Islet of Langerhans (tissue), 1 donor: Measurements from ENCODE around the gene ACER3.
"Not testable (repeated sequence)": the region's sequence is repeated elsewhere in the genome, so short reads cannot be mapped to it uniquely, and the experiment has no call there.

Source experiments
- FAIRE-seq: peaks from one replicate; lab custom pipeline; 2011; peaks lifted over from hg19 to GRCh38; lab: Jason Lieb, UNC

The ACER3 gene

DNA sequence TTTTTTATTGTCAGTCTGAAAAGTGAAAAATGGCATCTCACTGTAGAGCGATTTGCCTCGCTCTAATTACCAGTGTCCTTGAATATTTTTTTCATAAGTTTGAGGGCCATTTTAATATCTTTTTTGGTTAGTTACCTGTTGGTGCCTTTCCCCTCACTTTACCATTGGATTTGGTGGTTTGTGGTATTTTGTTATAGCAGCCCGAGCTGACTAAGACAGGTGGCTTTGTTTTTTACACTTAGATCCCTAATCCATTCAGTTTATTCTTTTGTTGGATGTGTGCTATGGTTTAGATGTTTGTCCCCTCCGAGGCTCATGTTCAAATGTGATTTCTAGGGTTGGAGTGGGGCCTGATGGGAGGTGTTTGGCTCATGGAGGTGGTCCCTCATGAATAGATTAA, 199.5 kb downstream of the ACER3 start:
- no peak for FAIRE-seq

DNA sequence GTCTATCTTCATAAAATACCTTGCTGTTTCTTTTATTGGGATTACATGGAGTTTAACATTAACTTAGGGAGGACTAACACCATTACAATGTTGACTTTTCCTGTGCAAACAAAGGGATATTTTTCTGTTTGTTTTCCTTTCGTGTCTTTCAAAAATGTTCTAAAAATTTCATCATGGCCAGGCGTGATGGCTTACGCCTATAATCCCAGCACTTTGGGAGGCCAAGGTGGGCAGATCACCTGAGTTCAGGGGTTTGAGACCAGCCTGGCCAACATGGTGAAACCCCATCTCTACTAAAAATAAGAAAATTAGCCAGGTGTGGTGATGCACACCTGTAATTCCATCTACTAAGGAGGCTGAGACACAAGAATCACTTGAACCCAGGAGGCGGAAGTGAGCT, 200.5 kb downstream of the ACER3 start:
- not testable (repeated sequence) for FAIRE-seq

DNA sequence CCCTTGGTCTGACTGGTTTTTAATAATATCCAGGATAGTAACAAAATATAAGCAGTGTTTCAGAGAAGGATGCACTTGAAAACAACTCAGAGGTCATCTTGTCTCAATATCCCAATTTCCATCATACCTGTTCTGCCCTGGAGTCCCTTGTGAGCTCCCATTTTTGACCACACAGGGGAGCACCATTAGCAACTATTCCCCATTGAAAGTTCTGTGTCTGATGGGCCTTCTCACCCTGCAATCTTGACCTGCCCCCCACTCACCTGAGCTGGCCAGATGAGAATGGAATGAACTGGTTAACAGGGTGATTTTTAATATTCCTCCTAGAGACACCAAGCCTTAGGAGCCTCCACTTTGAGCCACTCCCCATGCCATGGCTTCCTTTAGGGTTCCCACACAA, 202.2 kb downstream of the ACER3 start:
- FAIRE-seq: no peak

DNA sequence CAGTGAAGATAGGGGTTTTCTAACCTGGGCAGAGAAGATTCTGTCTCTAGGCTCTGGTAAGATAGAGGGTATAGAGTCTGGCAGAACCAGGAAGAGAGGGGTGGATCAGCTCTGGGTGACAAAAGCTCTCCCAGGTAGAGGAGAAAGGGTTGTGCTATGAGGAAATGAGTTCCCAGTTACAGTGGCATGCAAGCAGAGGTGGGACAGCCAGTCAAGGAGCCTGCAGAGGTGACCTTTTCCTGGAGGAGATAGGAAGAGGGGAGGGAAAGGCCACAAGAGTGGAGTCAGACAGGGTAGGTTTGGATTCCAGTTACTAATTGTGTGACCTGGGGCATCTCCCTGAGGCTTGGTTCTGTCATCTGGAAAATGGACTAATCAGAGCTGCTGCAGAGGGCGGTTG, 202.7 kb downstream of the ACER3 start:
- no peak for FAIRE-seq

DNA sequence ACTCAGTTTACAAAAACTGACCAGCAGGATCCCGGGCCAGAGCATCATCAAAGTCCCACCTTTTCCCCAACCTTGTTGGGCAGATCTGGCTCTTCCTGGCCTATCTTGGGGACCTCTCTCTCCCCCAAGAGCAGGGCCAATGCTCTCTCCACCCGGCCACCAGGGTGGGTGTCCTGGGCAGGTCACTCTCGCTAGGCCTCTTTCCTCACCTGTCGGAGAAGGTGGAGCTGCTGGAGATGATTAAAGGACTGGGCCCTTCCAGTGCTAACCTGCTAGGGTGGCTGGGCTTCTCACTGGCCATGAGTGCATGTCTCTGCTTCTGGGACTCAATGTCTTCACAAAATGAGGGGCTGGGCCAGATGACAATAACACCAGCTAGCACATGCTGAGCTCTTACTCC, 203.1 kb downstream of the ACER3 start:
- FAIRE-seq: no peak

DNA sequence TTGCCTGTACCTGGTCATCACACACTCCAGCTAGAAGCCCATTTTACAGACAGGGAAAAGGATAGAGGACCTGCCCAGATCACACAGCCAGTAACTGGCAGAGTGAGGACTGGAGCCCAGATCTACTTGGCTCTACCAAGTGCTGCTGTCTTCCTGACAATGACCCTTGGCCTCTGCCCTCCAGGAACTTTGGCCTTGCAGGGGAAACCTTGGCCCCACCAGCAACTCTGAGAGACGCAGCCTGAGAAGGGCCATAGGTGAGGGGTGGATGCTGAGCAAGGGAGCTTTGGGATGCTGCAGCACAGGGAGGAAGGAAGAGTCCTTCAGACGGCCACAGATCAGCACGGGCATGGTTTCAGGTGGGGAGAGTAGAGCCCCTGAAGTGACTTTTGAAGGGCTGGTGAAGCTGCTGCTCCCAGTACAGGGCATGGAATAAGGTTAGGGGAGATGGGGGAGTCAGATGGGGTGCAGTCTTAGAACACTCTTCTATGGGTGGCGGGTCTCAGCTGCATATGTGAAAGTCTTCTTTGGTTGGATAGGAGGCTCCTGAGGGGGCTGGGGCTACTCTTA, 204.0 kb downstream of the ACER3 start:
- FAIRE-seq: no peak

DNA sequence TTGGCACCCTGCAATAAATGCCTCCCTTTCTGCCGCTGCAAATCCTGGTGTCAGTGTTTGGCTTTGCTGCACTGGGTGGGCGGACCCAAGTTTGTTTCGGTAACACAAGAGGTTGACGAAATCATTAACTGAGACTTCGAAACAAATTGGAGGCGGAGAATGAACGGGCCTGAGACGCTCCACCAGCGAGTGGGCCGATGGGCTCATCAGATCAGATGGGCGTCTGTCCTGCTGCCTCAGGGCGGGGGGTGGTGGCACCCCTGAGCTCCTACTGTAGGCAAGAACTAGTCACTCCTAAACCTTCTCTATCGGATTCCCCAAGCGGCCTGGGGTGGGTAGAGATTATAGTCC, 205.1 kb downstream of the ACER3 start:
- no peak for FAIRE-seq

DNA sequence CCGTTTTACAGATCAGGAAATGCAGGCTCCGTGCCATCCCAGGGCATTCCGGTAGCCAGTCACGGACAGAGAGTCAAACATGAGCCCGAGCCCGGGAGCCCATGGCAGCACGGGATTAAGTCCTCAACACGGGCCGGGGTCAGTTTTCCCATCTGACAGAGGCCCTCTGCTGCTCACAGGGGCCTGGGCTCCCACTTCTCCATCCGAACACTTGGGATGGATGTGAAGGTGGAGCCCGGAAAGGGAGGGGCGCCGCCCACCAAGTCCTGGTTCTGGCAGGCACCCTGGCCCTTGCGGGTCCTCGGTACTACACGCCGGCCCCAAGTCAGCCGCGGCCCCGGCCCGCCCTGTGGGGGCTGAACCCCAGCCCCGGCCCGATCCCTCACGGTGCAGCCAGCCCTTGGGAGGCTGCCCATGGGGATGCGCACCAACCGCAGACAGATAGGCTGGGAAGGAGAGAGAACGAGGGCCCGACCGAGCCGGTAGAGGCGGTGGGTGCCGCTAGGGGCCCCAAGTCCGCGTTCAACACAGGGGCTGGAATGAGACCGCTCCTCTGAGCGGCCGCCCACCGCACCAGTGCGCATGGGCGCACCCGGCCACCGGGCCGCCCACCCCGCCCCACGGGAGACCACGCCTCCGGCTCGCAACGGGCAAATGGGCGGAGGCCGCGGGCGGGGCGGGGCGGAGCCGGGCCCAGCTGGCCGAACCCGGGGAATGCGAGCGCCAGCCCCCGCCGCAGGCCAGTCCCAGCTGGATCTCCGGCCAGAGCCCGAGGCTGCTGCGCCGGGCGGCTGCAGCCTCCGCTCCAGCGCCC, 205.7 kb downstream of the ACER3 start, which contains the start of gene CAPN5:
CAPN5 (plus strand) TSS at position 743 of the 814 bp plus-strand sequence. CDS start 17,916 bp downstream, outside the sequence.
- no peak for FAIRE-seq

DNA sequence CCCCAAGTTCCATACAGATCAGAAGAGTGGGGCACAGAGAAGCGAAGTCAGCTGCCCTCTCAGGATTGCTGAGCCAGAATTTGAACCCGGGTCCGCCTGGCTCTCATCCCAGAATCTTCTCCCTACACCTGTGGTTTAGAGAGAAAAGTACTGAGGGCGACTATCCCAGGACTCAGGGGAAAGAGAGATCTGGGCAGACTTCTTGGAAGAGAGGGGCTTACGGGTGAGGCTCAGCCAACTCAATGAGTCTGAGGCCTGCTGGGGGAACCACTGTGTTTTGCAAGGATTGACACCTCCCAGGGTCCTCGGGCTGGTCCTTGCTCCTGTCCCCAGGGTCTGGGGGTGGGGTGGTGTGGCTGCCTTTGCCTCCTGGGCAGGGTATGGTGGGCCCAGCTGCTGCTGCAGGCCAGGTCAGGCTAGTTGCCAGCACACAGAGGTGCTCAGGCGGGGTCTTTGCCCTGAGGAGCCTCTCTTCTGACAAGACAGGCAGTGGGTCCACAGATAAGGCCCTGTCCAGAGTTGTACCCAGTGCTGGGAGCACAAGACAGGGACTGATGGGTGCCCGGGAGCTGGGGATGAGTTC, 207.2 kb downstream of the ACER3 start:
- FAIRE-seq: no peak

DNA sequence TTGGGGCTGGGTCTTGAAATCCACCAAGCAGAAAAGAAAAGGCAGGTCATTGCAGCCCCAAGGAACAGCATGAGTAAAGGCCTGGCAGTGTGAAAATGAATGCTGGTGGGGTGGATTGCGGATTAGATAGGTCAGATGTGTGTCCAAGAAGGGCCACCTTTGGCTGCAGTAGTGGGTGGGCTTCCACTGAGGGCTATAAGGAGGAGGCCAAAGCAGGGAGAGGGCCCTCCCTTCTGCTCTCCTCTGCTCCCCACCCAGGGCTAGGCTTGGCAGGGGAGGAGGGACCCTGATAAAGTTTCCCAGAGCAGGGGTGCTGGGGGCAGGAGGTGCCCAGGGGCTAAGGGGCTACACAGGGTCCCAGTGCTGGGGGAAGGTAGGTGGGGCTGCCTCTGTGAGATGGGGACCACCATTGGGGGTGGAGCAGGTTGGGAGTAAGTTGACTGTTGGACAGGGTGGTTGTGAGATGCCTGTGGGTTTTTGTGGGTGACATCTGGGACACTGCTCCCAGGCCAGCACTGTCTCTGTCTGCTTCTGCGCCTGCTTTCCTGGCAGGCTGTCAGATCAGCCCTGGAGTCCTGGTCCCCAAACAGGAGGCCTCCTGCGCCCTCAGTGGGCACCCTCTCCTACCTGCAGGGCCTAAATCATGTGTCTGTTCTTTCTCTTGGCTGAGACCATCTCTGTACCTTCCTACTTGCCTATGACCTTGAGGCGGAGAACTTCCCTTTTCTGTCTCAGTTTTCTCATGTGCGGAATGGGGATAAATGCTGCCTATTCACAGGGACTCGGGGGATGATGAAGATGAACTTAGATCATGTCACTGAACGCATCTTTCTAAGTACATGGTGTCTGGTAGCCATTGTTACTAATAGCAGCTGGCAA, 208.0 kb downstream of the ACER3 start:
- FAIRE-seq: no peak

DNA sequence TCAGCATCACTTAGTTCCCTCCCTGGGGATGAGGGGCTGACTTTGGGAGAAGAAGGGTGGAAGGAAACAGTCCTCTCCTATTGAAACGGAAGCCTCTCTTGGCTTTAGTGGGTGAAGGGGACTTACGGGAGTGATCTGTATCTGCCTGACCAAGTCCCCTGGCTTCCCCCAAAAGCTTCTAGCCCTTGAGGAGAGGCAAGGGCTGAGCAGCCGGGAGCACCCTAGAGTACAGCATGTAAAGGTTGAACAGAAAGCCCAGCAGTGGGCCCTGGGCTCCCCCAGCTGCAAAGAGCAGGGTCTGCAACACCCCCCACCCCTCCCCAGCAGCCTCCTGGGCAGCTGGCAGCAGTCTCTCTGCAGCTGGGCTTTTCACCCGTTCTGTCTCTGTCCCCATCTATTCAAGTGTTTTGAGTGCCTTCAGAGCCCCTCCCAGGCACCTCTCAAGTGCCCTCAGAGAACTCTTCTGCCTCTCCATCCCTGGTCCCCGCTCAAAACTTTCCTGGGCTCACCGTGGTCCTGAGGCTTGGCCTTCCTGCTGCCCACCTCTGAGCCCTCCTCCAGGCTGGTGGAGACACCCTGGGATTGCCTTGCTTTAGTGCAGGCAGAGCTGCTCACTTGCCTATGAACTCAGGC, 208.7 kb downstream of the ACER3 start:
- FAIRE-seq: no peak

DNA sequence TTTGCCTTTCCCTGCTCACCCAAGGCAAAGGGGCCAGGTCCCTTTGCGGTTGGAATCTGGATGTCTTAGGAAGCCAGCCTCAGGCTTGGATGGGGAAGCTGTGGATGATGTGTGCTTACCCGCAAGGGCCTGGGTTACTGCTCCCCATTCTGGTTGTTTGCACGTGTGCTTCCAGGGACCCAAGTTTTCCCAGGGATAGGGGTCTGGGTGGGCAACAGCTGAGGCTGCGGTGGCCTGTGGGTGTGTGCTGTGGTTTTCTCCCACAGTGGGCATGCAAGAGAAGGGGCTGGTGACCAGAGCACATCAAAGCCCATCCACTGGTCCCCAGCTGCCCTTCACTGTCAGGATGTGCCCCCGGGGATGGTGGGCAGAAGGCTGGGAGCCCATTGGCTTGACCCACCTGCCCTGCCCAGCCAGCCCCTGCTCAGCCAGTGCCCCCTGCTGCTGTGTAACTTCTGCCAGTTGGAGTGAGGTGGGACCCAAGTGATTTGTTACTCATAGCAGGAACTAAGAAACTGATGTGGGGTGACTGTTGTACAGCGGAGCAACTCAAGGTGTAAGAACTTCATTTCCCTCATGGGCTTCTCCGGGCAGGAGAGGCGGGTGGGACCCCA, 209.4 kb downstream of the ACER3 start:
- no peak for FAIRE-seq

DNA sequence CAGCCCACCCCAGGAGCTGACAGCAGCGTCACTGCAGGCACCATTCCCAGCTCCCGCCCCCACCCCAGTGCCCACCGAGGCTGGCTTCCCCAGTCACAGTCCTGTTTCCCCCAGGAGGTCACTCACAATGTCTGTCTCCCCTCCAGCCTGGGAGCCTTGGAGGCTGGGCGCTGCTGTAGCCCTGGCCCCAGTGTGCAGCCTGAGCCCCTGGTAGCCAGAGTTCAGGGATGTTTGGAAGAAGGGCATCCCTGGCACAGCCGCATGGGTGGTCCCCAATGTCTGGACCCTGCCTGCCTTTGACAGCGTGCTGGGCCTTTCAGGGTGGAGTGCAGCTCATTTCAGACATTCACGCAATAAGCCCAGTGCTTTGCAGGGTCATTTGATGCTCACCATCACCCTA, 210.4 kb downstream of the ACER3 start:
- FAIRE-seq: no peak

DNA sequence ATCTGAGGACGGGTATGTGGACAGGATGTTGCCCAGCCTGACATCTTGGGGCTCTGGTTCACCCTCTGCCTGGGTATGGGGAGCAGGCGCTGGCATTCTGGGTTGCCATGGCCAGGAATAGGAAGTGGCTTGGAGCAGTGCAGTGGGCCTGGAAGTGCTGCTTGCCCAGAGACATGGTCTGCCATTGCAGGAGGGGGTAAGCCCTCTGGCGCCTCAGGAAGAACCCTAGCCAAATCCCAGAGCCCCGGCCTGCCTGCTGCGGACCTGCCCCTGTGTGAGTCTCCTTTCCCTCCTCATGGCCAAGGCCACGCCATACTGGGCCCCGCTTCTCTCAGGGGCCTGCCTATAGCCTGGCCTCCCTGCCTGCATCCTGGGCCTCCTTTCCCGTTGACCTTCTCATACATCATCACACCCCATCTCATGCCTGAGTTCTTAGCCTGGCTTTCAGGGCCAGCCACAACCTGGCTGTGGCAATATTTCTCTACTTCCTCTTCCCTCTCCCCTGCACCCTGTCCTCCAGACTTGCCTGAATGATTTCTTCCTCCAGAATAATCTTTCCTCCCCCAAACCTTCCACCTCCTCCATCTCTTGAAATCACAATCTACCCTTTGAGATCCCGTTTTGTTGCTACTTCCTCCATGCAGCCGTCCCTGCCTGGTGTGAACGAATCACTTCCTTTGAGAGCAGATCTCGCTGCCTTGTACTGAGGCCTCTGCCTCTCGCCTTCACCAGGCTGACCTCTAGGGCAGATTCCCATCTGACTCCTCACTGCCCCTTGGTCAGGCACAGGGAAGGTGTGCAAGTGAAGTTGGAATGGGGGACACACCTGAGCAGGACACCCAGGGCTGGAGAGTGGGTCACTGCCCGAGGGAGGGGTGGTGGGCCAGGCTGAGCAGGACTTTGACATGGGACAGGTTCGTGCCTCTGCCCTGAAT, 211.2 kb downstream of the ACER3 start:
- no peak for FAIRE-seq

DNA sequence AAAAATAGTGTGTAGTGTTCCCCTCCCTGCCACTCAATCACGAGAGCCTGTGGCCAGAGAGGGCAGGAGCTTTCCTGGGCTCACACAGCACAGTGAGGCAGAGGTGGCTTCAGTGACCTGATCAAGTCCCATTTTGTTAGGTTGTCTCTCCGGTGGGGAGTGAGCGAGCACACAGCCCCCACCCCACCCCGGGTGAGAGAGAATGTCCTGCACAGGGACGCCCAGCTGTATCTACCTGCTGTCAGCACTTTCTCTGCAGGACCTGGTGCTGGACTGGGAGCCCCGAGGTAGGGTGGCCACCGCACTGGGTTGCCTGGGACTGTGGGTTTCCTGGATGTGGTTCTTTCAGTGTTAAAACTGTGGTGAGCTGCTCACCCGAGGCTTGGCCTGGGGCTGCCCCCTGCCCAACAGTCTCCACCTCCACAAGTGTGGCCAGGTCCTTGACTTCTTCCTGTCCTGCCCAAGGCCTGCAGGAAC, 212.2 kb downstream of the ACER3 start:
- no peak for FAIRE-seq

DNA sequence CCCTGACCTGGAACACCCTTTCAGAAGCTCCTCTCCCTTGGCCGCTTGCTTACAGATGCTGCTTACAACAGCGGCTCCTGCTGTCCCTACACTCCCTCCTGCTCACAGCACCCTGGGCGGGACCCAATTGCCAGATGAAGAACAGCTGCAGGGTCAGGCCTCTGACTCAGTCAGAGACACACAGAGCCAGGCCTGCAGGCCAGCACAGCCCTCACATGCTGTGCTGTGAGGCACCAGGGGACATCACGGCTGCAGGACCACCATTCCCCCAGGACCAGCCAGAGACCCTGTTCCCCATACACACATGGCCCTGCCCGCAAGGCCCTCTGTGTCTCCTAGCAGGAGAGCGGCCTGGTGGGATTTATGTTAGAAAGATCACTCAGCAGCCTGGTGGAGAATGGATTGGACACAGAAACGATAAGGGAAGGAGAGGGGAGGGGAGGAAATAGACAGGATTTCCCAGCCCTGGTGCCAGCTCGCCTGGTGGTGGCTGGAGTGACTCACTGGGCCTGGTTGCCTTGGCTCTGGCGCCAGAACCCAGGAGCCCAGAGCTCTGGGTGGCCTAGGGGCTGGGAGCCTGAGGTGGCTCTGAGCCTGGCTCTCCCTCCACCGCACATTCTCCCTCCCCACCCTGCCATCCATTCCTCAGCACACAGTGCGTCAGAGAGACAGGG, 212.7 kb downstream of the ACER3 start:
- FAIRE-seq: no peak

DNA sequence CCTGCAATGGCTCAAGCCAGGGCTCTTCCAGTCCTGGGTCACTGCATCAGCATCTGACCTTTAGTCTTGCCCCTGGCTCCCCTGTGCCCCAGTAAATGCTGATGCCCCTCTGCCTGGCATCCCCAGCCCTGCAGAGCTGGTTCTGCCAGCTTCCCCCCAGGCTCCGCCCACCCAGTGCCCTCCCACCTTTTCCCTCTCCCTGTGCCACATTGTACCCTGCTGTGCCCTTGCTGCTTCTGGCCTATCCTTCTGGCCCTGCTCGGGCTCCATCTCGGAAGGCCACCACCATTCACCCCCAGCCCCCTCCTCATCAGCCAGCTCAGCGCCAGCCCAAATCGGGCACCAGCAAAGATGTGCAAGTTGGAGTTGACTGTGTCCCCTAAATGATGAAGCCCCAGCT, 213.5 kb downstream of the ACER3 start:
- FAIRE-seq: no peak

DNA sequence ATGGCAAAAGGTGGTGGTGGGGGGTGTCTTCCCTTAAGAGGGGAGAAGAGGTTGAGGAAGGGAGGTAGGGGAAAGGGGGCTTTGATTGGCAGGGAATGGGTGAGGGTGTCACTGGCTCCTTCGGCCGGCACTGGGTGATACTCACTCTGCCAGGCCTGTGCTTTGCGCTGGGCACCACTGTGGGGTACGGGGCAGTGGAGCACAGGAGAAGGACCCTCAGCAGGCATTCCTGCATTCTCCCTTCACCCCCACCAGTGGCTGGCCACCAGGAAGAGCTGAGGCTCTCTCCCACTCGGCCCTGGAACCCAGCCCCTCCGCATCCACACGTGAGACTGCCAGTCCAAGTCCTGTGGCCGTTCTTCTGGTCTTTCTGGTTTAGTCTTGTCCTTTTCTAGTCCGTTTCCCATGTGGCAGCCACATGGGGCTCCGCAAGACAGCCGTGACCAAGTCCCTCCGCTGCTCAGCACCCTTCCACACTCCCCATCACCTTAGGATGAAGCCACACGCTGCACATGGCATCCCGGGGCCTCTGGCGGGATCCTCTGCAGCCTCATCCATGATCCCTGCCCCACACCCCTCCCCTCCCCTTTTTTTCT, 214.0 kb downstream of the ACER3 start:
- no peak for FAIRE-seq

DNA sequence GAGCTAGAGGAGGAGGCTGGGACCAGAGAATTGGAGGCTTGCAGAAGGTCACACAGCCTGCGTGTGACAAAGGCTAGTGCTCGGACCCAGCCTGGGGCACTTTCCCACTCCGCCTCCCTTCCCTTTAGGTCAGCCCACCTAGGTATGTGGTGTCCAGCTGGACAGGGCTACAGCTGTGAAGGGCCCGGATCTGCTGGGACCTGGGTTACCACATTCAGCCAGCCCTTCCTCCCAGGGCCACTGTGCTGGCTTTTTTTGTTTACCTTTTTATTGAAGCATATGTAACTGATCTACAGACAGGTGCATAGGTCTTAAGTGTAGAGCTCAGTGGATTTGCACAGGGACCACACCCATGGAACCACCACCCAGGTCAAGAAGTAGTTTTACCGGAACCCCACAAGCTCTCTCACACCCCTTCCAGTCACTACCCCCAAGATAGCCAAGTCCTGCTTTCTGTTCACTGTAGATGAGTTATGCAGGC, 214.7 kb downstream of the ACER3 start:
- FAIRE-seq: no peak
